ENCODE data around the gene FER. TPM values are rescaled to one million over a fixed set of nuclear protein-coding genes. Genes with fewer than 3 reads are reported as not detected.

Gene FER
- polyA plus RNA-seq, 1 donor from 2014 or later: 8.5 TPM

- H3K4me2 ChIP-seq (ENCODE audit: low read length): no peak overlapping the region
- H3K36me3 ChIP-seq (ENCODE audit: insufficient read depth, low read length): no peaks in the 10 kb centered on the region
- no peak overlapping the region for H3K27ac ChIP-seq (ENCODE audit: low read length)
- TF ChIP-seq TAF1 (IDR thresholded peaks at IDR 0.05; ENCODE audit: low read depth) (no peak), SMC3 (conservative IDR thresholded peaks at IDR 0.05; ENCODE audit: poor library complexity) (no peak), REST (IDR thresholded peaks at IDR 0.05; ENCODE audit: borderline replicate concordance) (no peak), RAD21 (conservative IDR thresholded peaks at IDR 0.05) (no peak), POLR2AphosphoS5 (IDR thresholded peaks at IDR 0.05) (no peak), MXI1 (conservative IDR thresholded peaks at IDR 0.05; ENCODE audit: poor library complexity, severe bottlenecking) (no peak), CTCF (IDR thresholded peaks at IDR 0.05; ENCODE audit: poor library complexity, severe bottlenecking) (no peak), EZH2 (IDR thresholded peaks at IDR 0.05; ENCODE audit: borderline replicate concordance, insufficient read depth, low read length, poor library complexity, severe bottlenecking) (no peak), EP300 (conservative IDR thresholded peaks at IDR 0.05; ENCODE audit: poor library complexity, severe bottlenecking) (no peak)
- H3K4me3 ChIP-seq (ENCODE audit: low read length): no peak overlapping the region
- no peak overlapping the region for H2AFZ ChIP-seq (ENCODE audit: low read depth, low read length)
- no peaks in the 10 kb centered on the region for H3F3A ChIP-seq (ENCODE audit: insufficient read depth, low read length, poor library complexity, severe bottlenecking)
- peaks cover under 1% of the 10 kb centered on the region for H3K9me3 ChIP-seq (ENCODE audit: low read length)
- no peaks in the 10 kb centered on the region for H4K20me1 ChIP-seq (ENCODE audit: insufficient read depth)
- no peak overlapping the region for H3K9ac ChIP-seq (ENCODE audit: low read length)
- H3K79me2 ChIP-seq (replicated peaks; ENCODE audit: insufficient read depth, low read length): peaks cover 5% of the 10 kb centered on the region
- H3K27me3 ChIP-seq (ENCODE audit: insufficient read depth, low read depth, low read length): no peaks in the 10 kb centered on the region
- H3K9me2 ChIP-seq (ENCODE audit: insufficient read depth, low read length): no peaks in the 10 kb centered on the region
Measured at GRCh38 chr5:108798513-108799265, 51.0 kb downstream of the FER start.

GRCh38 chr5:108801301-108801700 lies 53.6 kb downstream of the FER start:
- Histone ChIP-seq H2AFZ (ENCODE audit: low read depth, low read length) (no peak overlapping the region), H3K36me3 (ENCODE audit: insufficient read depth, low read length) (no peaks in the 10 kb centered on the region), H3K4me3 (ENCODE audit: low read length) (no peak overlapping the region), H4K20me1 (ENCODE audit: insufficient read depth) (no peaks in the 10 kb centered on the region), H3K79me2 (replicated peaks; ENCODE audit: insufficient read depth, low read length) (peaks cover 12% of the 10 kb centered on the region), H3K9me3 (ENCODE audit: low read length) (peaks cover 6% of the 10 kb centered on the region), H3F3A (ENCODE audit: insufficient read depth, low read length, poor library complexity, severe bottlenecking) (no peaks in the 10 kb centered on the region), H3K9ac (ENCODE audit: low read length) (no peak overlapping the region), H3K9me2 (ENCODE audit: insufficient read depth, low read length) (no peaks in the 10 kb centered on the region), H3K27me3 (ENCODE audit: insufficient read depth, low read depth, low read length) (no peaks in the 10 kb centered on the region), H3K4me2 (ENCODE audit: low read length) (no peak overlapping the region), H3K27ac (ENCODE audit: low read length) (no peak overlapping the region)
- TF ChIP-seq TAF1 (IDR thresholded peaks at IDR 0.05; ENCODE audit: low read depth) (no peak), EZH2 (IDR thresholded peaks at IDR 0.05; ENCODE audit: borderline replicate concordance, insufficient read depth, low read length, poor library complexity, severe bottlenecking) (no peak), EP300 (conservative IDR thresholded peaks at IDR 0.05; ENCODE audit: poor library complexity, severe bottlenecking) (no peak), SMC3 (conservative IDR thresholded peaks at IDR 0.05; ENCODE audit: poor library complexity) (no peak), CTCF (IDR thresholded peaks at IDR 0.05; ENCODE audit: poor library complexity, severe bottlenecking) (no peak), REST (IDR thresholded peaks at IDR 0.05; ENCODE audit: borderline replicate concordance) (no peak), RAD21 (conservative IDR thresholded peaks at IDR 0.05) (no peak), POLR2AphosphoS5 (IDR thresholded peaks at IDR 0.05) (no peak), MXI1 (conservative IDR thresholded peaks at IDR 0.05; ENCODE audit: poor library complexity, severe bottlenecking) (no peak)
